HEK293 (cell line): Measurements from ENCODE around the gene TM2D3.

ENCODE experiments used
- CTCF ChIA-PET: fragments of 350-600 bp; formaldehyde crosslinking; extraction: SDS; loops from one replicate; lab custom pipeline; 2021; ENCODE audit warnings: antibody characterized with exemption; lab: Yijun Ruan, JAX
- POLR2A ChIA-PET: fragments of 300-600 bp; formaldehyde crosslinking; extraction: SDS; loops from one replicate; lab custom pipeline; 2020; ENCODE audit warnings: antibody characterized with exemption, inconsistent platforms; lab: Yijun Ruan, JAX
- H3K27ac ChIP-seq: fragments of 200-500 bp; sonication (Bioruptor generic); 2 replicates; pipeline ENCODE4 v1.5.1; 2014; ENCODE audit warnings: low read depth, low read length, control low read depth, inconsistent platforms; ENCODE audit errors: extremely low read depth
- H3K36me3 ChIP-seq, 2 experiments: fragments of 200-500 bp in 1 of 2; sonication (Bioruptor generic) in 1 of 2; 1 replicate in 1 of 2; 2 replicates in 1 of 2; pipeline ENCODE4 v1.5.1; 2014 to 2017; ENCODE audit warnings: inconsistent platforms in 2 of 2, low read length in 2 of 2; ENCODE audit not compliant: control insufficient read depth in 2 of 2, insufficient read depth in 1 of 2
- H3K4me1 ChIP-seq: fragments of 200-500 bp; sonication (Bioruptor generic); 2 replicates; pipeline ENCODE4 v1.5.1; 2014; ENCODE audit warnings: mild to moderate bottlenecking, low read length, inconsistent platforms; ENCODE audit not compliant: control insufficient read depth, insufficient read depth
- H3K4me3 ChIP-seq: 2 replicates; pipeline ENCODE4 v1.5.1; 2011; ENCODE audit warnings: low read depth, mild to moderate bottlenecking, control low read depth, low read length, moderate library complexity
- H3K9me3 ChIP-seq: fragments of 200-500 bp; sonication (Bioruptor generic); 2 replicates; pipeline ENCODE4 v1.5.1; 2014; ENCODE audit warnings: low read depth, low read length, inconsistent platforms; ENCODE audit not compliant: control insufficient read depth, insufficient read depth
- GLI4 ChIP-seq: fragments of 450-650 bp; formaldehyde crosslinking; IDR thresholded peaks from 2 replicates; pipeline ENCODE4 v1.5.1; 2016; ENCODE audit warnings: missing biosample characterization, missing genetic modification characterization
- SP7 ChIP-seq: fragments of 450-650 bp; formaldehyde crosslinking; IDR thresholded peaks from 2 replicates; pipeline ENCODE4 v1.5.1; 2016; ENCODE audit warnings: missing biosample characterization, missing genetic modification characterization
- ZBTB20 ChIP-seq: fragments of 450-650 bp; formaldehyde crosslinking; IDR thresholded peaks from 2 replicates; pipeline ENCODE4 v1.5.1; 2016; ENCODE audit warnings: missing biosample characterization, missing genetic modification characterization
- ZFP3 ChIP-seq: fragments of 450-650 bp; formaldehyde crosslinking; IDR thresholded peaks from 2 replicates; pipeline ENCODE4 v1.5.1; 2016; ENCODE audit warnings: low read depth, missing biosample characterization, missing genetic modification characterization
- ZFP37 ChIP-seq: fragments of 450-650 bp; formaldehyde crosslinking; IDR thresholded peaks from 2 replicates; pipeline ENCODE4 v1.5.1; 2016; ENCODE audit warnings: missing biosample characterization, missing genetic modification characterization
- ZNF175 ChIP-seq: fragments of 450-650 bp; formaldehyde crosslinking; IDR thresholded peaks from 2 replicates; pipeline ENCODE4 v1.5.1; 2016; ENCODE audit warnings: missing biosample characterization, missing genetic modification characterization
- ZNF416 ChIP-seq: fragments of 450-650 bp; formaldehyde crosslinking; IDR thresholded peaks from 2 replicates; pipeline ENCODE4 v1.5.1; 2016; ENCODE audit warnings: missing biosample characterization, missing genetic modification characterization
- ZNF426 ChIP-seq: fragments of 450-650 bp; formaldehyde crosslinking; IDR thresholded peaks from 2 replicates; pipeline ENCODE4 v1.5.1; 2017; ENCODE audit warnings: missing biosample characterization, missing genetic modification characterization, mild to moderate bottlenecking, inconsistent platforms, moderate library complexity
- ZNF560 ChIP-seq: fragments of 450-650 bp; formaldehyde crosslinking; IDR thresholded peaks from 2 replicates; pipeline ENCODE4 v1.5.1; 2017; ENCODE audit warnings: missing biosample characterization, missing genetic modification characterization, borderline replicate concordance
- ZNF600 ChIP-seq: fragments of 450-650 bp; formaldehyde crosslinking; IDR thresholded peaks from 2 replicates; pipeline ENCODE4 v1.5.1; 2016; ENCODE audit warnings: missing biosample characterization, missing genetic modification characterization
- ZNF768 ChIP-seq: fragments of 450-650 bp; formaldehyde crosslinking; IDR thresholded peaks from 2 replicates; pipeline ENCODE4 v1.5.1; 2018; ENCODE audit warnings: missing biosample characterization, mild to moderate bottlenecking, missing genetic modification characterization
- ZSCAN23 ChIP-seq: fragments of 450-650 bp; formaldehyde crosslinking; IDR thresholded peaks from 2 replicates; pipeline ENCODE4 v1.5.1; 2016; ENCODE audit warnings: missing biosample characterization, missing genetic modification characterization
- TF ChIP-seq, protein P1 (sequence below): fragments of 450-650 bp; formaldehyde crosslinking; IDR thresholded peaks from 2 replicates; pipeline ENCODE4 v1.5.1; 2016; ENCODE audit warnings: missing biosample characterization, missing genetic modification characterization
- TF ChIP-seq, protein P2 (sequence below): fragments of 450-650 bp; formaldehyde crosslinking; conservative IDR thresholded peaks from 2 replicates; pipeline ENCODE4 v1.5.1; 2016; ENCODE audit warnings: low read depth, missing biosample characterization, missing genetic modification characterization

Gene TM2D3

DNA sequence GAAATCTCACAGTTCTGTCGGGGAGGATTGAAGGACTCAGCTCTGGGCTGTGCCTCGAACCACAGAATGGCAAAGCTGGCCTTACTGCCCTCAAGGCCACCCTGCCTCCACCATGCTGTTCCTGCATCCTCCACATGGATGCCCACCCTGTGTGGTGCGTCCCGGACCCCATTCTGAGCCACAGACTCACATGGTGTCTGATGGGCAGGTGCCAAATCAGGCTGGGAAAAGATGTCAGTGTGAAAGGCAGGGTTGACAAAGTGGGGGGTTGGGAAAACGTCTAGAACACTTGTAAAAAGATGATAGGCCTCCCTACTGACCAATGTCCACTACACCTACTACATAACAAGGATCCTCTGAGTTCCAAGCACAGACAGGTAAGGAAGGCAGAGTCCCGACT, 49.4 kb downstream of the TM2D3 start (continued):
- TF ChIP-seq ZFP3 (tag by site-specific recombination) (no peak), ZBTB20 (tag by site-specific recombination) (no peak), ZSCAN23 (tag by site-specific recombination) (no peak), ZNF426 (no peak), ZNF600 (tag by site-specific recombination) (no peak), ZNF416 (no peak), SP7 (tag by site-specific recombination) (no peak), GLI4 (tag by site-specific recombination) (no peak), ZNF560 (tag by site-specific recombination) (no peak), ZNF768 (tag by site-specific recombination) (no peak), ZFP37 (no peak)
- TF ChIP-seq, protein P1, sequence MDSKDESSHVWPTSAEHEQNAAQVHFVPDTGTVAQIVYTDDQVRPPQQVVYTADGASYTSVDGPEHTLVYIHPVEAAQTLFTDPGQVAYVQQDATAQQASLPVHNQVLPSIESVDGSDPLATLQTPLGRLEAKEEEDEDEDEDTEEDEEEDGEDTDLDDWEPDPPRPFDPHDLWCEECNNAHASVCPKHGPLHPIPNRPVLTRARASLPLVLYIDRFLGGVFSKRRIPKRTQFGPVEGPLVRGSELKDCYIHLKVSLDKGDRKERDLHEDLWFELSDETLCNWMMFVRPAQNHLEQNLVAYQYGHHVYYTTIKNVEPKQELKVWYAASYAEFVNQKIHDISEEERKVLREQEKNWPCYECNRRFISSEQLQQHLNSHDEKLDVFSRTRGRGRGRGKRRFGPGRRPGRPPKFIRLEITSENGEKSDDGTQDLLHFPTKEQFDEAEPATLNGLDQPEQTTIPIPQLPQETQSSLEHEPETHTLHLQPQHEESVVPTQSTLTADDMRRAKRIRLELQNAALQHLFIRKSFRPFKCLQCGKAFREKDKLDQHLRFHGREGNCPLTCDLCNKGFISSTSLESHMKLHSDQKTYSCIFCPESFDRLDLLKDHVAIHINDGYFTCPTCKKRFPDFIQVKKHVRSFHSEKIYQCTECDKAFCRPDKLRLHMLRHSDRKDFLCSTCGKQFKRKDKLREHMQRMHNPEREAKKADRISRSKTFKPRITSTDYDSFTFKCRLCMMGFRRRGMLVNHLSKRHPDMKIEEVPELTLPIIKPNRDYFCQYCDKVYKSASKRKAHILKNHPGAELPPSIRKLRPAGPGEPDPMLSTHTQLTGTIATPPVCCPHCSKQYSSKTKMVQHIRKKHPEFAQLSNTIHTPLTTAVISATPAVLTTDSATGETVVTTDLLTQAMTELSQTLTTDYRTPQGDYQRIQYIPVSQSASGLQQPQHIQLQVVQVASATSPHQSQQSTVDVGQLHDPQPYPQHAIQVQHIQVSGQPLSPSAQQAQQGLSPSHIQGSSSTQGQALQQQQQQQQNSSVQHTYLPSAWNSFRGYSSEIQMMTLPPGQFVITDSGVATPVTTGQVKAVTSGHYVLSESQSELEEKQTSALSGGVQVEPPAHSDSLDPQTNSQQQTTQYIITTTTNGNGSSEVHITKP (tag by site-specific recombination): no peak
- TF ChIP-seq, protein P2, sequence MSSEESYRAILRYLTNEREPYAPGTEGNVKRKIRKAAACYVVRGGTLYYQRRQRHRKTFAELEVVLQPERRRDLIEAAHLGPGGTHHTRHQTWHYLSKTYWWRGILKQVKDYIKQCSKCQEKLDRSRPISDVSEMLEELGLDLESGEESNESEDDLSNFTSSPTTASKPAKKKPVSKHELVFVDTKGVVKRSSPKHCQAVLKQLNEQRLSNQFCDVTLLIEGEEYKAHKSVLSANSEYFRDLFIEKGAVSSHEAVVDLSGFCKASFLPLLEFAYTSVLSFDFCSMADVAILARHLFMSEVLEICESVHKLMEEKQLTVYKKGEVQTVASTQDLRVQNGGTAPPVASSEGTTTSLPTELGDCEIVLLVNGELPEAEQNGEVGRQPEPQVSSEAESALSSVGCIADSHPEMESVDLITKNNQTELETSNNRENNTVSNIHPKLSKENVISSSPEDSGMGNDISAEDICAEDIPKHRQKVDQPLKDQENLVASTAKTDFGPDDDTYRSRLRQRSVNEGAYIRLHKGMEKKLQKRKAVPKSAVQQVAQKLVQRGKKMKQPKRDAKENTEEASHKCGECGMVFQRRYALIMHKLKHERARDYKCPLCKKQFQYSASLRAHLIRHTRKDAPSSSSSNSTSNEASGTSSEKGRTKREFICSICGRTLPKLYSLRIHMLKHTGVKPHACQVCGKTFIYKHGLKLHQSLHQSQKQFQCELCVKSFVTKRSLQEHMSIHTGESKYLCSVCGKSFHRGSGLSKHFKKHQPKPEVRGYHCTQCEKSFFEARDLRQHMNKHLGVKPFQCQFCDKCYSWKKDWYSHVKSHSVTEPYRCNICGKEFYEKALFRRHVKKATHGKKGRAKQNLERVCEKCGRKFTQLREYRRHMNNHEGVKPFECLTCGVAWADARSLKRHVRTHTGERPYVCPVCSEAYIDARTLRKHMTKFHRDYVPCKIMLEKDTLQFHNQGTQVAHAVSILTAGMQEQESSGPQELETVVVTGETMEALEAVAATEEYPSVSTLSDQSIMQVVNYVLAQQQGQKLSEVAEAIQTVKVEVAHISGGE: no peak
- TF ChIP-seq, all 188 proteins: peak for 0

DNA sequence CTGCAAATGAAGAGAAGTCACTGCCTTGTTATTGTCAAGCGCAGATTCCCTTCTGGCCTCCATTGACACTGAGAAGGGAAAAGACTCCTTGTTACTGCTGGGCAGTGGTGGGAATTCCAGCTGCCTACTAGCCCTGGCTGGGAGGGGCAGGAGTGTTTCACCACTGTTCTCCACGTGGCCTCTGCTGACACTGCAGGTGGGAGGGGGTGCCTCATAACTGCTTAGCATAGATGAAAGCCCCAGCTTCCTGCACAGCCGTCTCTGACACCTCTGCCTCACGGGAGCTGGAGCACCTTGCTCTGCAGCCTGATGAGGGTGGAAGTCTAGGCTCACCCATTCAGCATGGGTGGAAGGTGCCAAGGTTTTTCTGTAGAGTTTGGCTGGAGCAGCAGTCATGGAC, 52.1 kb downstream of the TM2D3 start:
- CTCF ChIA-PET: interaction anchor here (1.0 to 1.1 kb wide), 2 partner anchors 40 to 42 kb away, joined by 3 read pairs; no protein-coding TSS in a partner anchor

More for the DNA sequence above, 52.1 kb downstream of the TM2D3 start:
- H3K4me3 ChIP-seq: no peak overlapping the region
- TF ChIP-seq ZNF175 (tag by site-specific recombination): no peak
- TF ChIP-seq, protein P1 (tag by site-specific recombination): peak; percentile 27; the same call in 1 of the 2 replicates
- TF ChIP-seq, all 188 proteins: peak for 1
- 0 out of 3 replicates have a peak, but pooled peaks cover 0 to 2% of the 10 kb centered on the region in 2 experiments for H3K36me3 ChIP-seq
- H3K4me1 ChIP-seq: no peaks in the 10 kb centered on the region; the same call in 1 of the 2 replicates
- no peak overlapping the region for H3K27ac ChIP-seq
- POLR2A ChIA-PET: no interaction called here
- H3K9me3 ChIP-seq: peaks cover 6% of the 10 kb centered on the region
